NB4 (cell line): ENCODE results near the gene RFPL1.

ENCODE experiments used
- DNase-seq: peaks from one replicate; pipeline ENCODE4 v3.0.0; 2010; ENCODE audit warnings: low read depth
- H3K4me3 ChIP-seq: one replicate; pipeline ENCODE4 v1.5.1; 2011; ENCODE audit warnings: mild to moderate bottlenecking, low read depth, low read length, moderate library complexity
- MYC ChIP-seq: IDR thresholded peaks from 2 replicates; pipeline ENCODE4 v1.6.1; 2011; ENCODE audit warnings: low read depth, low read length
- POLR2A ChIP-seq: IDR thresholded peaks from 2 replicates; pipeline ENCODE4 v1.6.1; 2011; ENCODE audit warnings: mild to moderate bottlenecking; ENCODE audit not compliant: insufficient read length; ENCODE audit errors: extremely low read depth
- TF ChIP-seq, protein P1 (sequence below): IDR thresholded peaks from 2 replicates; pipeline ENCODE4 v1.6.1; 2011; ENCODE audit warnings: low read depth, low read length
- TF ChIP-seq, protein P2 (sequence below): IDR thresholded peaks from one replicate; pipeline ENCODE4 v1.5.1; 2012; ENCODE audit warnings: low read depth, low read length

Gene RFPL1

DNA sequence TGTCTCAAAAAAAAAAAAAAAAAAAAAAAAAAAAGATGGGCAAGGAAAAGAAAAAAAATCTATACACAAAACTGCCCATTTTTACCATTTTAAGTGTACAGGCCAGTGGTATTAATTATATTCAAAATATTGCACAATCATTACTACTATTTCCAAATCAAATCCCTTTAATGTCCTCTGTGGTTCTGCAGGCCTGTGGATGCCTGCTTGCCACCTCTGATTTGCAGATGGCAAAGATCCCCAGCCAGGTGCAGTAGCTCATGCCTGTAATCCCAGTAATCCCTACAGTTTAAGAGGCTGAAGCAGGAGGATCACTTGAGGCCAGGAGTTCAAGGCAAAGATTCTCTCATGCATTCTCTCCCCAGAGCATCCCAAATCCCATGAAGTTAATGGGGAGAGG is 20.2 kb downstream of the RFPL1 start:
- DNase-seq: no peak
- no peak overlapping the region for H3K4me3 ChIP-seq
- TF ChIP-seq, protein P1, sequence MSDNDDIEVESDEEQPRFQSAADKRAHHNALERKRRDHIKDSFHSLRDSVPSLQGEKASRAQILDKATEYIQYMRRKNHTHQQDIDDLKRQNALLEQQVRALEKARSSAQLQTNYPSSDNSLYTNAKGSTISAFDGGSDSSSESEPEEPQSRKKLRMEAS: no peak
- TF ChIP-seq, protein P2, sequence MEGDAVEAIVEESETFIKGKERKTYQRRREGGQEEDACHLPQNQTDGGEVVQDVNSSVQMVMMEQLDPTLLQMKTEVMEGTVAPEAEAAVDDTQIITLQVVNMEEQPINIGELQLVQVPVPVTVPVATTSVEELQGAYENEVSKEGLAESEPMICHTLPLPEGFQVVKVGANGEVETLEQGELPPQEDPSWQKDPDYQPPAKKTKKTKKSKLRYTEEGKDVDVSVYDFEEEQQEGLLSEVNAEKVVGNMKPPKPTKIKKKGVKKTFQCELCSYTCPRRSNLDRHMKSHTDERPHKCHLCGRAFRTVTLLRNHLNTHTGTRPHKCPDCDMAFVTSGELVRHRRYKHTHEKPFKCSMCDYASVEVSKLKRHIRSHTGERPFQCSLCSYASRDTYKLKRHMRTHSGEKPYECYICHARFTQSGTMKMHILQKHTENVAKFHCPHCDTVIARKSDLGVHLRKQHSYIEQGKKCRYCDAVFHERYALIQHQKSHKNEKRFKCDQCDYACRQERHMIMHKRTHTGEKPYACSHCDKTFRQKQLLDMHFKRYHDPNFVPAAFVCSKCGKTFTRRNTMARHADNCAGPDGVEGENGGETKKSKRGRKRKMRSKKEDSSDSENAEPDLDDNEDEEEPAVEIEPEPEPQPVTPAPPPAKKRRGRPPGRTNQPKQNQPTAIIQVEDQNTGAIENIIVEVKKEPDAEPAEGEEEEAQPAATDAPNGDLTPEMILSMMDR: no peak
- no peak for TF ChIP-seq POLR2A
- TF ChIP-seq MYC: no peak

DNA sequence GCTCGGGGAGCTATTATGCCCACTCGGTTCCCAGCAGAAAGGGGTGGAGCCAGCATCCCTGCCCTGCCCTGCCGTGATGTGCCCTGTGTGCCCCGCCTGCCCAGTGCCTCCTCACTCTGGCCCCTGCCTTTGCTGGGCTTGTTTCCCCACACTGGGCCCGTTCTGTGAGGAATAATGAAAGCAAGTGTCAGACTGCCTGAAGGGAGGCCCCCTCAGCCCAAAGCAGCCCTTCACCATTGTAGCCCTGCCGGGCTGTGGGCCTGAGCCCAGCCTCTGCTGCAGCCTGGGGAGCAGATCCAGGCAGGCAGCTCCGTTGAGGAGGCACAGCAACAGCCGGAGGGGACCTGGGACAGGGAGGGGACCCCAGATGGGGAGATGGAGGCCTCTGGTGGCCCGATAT is 21.4 kb downstream of the RFPL1 start:
- no peak overlapping the region for H3K4me3 ChIP-seq
- TF ChIP-seq, protein P1: no peak
- TF ChIP-seq, protein P2: no peak

DNA sequence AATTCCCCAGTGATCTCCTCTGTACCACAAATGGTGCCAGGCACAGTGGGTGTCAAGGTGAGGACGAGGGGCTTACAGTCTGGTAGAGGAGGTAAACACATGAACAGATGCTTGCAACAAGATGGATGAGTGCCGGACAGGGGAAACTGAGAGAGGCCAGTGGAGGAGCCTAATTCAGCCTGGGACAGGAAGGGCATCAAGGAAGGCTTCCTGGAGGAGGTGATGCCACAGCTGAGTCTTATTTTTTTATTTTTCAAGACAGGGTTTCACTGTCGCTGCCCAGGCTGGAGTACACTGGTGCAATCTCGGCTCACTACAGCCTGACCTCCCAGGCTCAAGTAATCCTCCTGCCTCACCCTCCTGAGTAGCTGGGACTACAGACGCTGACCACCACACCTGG is 22.9 kb downstream of the RFPL1 start:
- no peak overlapping the region for H3K4me3 ChIP-seq
- no peak for DNase-seq
- TF ChIP-seq, protein P2: no peak
- TF ChIP-seq, protein P1: no peak
- no peak for TF ChIP-seq MYC
- no peak for TF ChIP-seq POLR2A

More for the DNA sequence above, 21.4 kb downstream of the RFPL1 start:
- DNase-seq: no peak

DNA sequence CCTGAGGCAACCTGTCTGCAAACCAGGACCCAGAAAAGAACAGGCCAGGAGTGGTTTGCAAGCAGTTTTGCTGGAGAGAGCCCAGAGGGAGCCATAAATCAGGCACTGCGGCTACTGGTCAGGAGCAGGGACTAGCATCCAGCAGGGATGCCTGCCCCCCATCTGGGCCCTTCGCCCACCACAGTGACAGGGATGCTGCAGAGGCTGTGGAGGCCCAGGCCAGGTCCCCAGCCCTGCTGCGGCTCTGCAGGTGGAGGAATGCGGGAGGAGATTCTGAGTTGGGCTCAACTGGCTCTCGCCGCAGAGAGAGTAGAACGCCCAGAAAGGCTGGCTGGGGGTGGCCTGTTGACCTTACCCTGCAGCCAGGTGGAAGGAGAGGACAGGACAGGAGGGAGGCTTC is 25.2 kb downstream of the RFPL1 start:
- no peak for DNase-seq
- TF ChIP-seq MYC (no peak), POLR2A (no peak)
- TF ChIP-seq, protein P2: no peak
- TF ChIP-seq, protein P1: no peak
- H3K4me3 ChIP-seq: no peak overlapping the region

DNA sequence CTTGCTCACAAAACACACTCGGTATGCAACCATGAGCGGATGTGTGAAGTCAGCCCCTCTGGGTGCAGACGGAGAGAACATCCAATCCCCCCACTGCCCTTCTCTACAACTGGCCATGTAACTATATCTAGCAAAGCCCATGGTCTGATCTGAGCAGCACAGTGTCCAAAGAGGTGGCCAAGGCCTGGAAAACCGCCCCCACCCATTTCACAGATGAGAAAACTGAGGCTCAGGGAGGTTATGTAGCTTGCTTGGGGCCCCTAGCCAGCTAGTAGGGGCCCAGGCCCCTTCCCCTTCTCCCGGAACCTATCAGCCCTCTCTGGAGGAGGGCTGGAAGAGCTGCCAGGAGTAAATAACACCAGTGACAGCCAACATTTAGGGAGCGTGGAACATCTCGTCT is 26.2 kb downstream of the RFPL1 start:
- TF ChIP-seq MYC (no peak), POLR2A (no peak)
- TF ChIP-seq, protein P1: no peak
- TF ChIP-seq, protein P2: no peak
- no peak overlapping the region for H3K4me3 ChIP-seq
- no peak for DNase-seq

DNA sequence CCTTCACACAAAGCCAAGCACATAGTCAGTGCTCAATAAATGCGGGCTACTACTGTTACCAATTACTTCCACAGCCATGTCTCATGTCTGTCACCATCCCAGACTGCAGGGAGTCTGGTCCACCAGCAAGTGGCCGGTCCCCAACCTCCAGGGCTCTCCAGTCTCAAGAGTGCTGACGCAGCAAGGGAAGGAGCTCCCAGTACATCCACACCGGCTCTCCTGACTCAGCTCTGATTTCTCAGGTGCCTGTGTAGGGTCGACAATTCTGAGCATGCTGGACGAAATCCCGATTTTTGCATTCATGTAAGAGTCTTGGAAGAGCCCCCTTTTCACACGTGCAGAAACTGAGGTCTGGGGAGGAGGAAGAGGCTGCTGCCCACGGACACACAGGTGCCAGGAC is 31.4 kb downstream of the RFPL1 start:
- TF ChIP-seq POLR2A (no peak), MYC (no peak)
- TF ChIP-seq, protein P2: no peak
- TF ChIP-seq, protein P1: no peak
- no peak for DNase-seq
- no peak overlapping the region for H3K4me3 ChIP-seq
